OCI-LY1 (cell line): ENCODE data around the gene RAD51D.

Experiments
- CTCF ChIP-seq: fragments of 200-600 bp; sonication (generic), shearing (Covaris generic); IDR thresholded peaks from 2 replicates; pipeline ENCODE4 v1.5.1; 2017; ENCODE audit warnings: mild to moderate bottlenecking, antibody characterized with exemption, low read length, moderate library complexity, mixed read lengths
- EZH2 ChIP-seq: fragments of 200-600 bp; sonication (generic), shearing (Covaris generic); IDR thresholded peaks from 2 replicates; pipeline ENCODE4 v1.8.0; 2017; ENCODE audit warnings: borderline replicate concordance, mixed run types, mild to moderate bottlenecking, antibody characterized with exemption, low read length, moderate library complexity, mixed read lengths

DNA sequence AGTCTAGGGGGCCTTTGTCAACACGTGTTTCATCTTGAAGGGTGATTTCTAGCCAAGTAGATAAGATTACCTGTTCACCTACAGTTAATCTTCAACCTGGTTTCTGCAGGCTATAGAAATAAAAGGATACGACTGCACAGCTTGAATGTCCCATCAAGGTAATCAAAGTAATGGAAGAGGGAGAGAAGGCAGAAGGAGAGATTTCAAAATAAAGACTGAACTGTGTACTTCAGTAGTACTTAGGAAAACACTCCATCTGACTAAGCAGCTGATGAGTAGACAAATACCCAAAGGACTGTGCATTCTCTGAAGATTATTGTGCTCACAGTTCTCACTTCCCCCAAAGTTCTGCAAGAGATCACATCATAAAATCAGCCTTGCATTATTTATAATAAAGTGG, 50.3 kb downstream of the RAD51D start:
- TF ChIP-seq EZH2 (no peak), CTCF (no peak)
